Chondrocyte (in vitro differentiated cells): Measurements from ENCODE around the gene CYP2C19. TPM values are rescaled to one million over a fixed set of nuclear protein-coding genes. Genes with fewer than 3 reads are reported as not detected.

Experiments
- DNase-seq: peaks from one replicate; pipeline ENCODE4 v3.0.0; 2021; ENCODE audit warnings: mixed read lengths, low spot score
- H3K27ac Mint-ChIP-seq: one replicate; pipeline ENCODE4 v1.8.0; 2021; ENCODE audit warnings: mild to moderate bottlenecking, moderate library complexity, mixed read lengths; ENCODE audit not compliant: unreplicated experiment
- H3K27me3 Mint-ChIP-seq: 2 replicates; pipeline ENCODE4 v1.8.0; 2021; ENCODE audit warnings: low read depth, mixed read lengths
- H3K36me3 Mint-ChIP-seq: 2 replicates; pipeline ENCODE4 v1.8.0; 2021; ENCODE audit warnings: low read depth, mixed read lengths
- H3K4me1 Mint-ChIP-seq: 2 replicates; pipeline ENCODE4 v1.8.0; 2021; ENCODE audit warnings: low read depth, mild to moderate bottlenecking, mixed read lengths
- H3K4me3 Mint-ChIP-seq: one replicate; pipeline ENCODE4 v1.8.0; 2021; ENCODE audit warnings: mild to moderate bottlenecking, moderate library complexity, mixed read lengths; ENCODE audit not compliant: unreplicated experiment
- H3K9me3 Mint-ChIP-seq: 2 replicates; pipeline ENCODE4 v1.8.0; 2021; ENCODE audit warnings: low read depth, mixed read lengths
- total RNA-seq: library from RNA; stranded (reverse); gene quantifications from 3 replicates; pipeline ENCODE4 v1.2.1, GENCODE V29; 2021
- TF ChIP-seq, protein P1 (sequence below): fragments of 200-600 bp; sonication (generic); IDR thresholded peaks from 2 replicates; pipeline ENCODE4 v1.5.0; 2021; ENCODE audit warnings: antibody characterized with exemption, mild to moderate bottlenecking, moderate library complexity

Gene CYP2C19
- total RNA-seq, 1 donor from 2014 or later, result 0.12 TPM

DNA sequence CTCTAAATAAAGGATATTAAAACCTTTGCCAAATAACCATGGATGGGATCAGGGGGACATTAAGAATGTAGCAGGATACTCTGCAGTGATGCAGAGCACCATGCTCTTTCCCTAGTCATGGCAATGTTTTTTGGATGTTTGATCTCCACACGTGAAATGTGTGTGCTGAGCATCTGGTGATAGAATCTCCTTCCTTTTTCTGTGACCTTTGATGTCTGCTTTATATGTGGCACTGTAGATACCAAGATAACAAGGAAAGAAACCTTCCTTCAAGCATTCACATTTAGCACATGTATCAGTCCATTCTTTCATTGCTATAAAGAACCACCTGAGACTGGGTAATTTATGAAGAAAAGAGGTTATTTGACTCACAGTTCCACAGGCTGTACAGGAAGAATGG is 88.3 kb downstream of the CYP2C19 start:
- TF ChIP-seq, protein P1, sequence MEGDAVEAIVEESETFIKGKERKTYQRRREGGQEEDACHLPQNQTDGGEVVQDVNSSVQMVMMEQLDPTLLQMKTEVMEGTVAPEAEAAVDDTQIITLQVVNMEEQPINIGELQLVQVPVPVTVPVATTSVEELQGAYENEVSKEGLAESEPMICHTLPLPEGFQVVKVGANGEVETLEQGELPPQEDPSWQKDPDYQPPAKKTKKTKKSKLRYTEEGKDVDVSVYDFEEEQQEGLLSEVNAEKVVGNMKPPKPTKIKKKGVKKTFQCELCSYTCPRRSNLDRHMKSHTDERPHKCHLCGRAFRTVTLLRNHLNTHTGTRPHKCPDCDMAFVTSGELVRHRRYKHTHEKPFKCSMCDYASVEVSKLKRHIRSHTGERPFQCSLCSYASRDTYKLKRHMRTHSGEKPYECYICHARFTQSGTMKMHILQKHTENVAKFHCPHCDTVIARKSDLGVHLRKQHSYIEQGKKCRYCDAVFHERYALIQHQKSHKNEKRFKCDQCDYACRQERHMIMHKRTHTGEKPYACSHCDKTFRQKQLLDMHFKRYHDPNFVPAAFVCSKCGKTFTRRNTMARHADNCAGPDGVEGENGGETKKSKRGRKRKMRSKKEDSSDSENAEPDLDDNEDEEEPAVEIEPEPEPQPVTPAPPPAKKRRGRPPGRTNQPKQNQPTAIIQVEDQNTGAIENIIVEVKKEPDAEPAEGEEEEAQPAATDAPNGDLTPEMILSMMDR, result no peak
- Mint-ChIP-seq H3K27me3 (peaks cover 2% of the 10 kb centered on the region), H3K9me3 (no peaks in the 10 kb centered on the region), H3K4me1 (no peaks in the 10 kb centered on the region), H3K27ac (no peak overlapping the region), H3K36me3 (no peaks in the 10 kb centered on the region), H3K4me3 (no peak overlapping the region)
- DNase-seq, result no peak

DNA sequence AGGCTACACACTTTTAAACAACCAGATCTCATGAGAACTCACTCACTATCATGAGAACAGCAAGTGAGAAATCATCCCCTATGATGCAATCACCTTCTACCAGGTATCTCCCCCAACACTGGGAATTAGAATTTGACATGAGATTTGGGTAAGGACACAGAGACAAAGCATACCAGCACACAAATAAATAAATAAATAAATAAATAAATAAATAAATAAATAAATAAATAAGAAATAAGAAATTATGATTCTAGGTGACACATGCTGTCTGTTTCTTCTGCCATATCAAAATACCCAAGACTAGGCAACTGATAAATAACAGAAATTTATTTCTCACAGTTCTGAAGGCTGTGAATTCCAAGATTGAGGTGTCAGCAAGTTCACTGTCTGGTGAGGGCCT is 88.8 kb downstream of the CYP2C19 start:
- H3K4me1 Mint-ChIP-seq, result no peaks in the 10 kb centered on the region
- no peaks in the 10 kb centered on the region for H3K36me3 Mint-ChIP-seq
- H3K27ac Mint-ChIP-seq, result no peak overlapping the region
- H3K27me3 Mint-ChIP-seq, result peaks cover 2% of the 10 kb centered on the region
- TF ChIP-seq, protein P1, result no peak
- DNase-seq, result no peak
- H3K9me3 Mint-ChIP-seq, result no peaks in the 10 kb centered on the region
- H3K4me3 Mint-ChIP-seq, result no peak overlapping the region

DNA sequence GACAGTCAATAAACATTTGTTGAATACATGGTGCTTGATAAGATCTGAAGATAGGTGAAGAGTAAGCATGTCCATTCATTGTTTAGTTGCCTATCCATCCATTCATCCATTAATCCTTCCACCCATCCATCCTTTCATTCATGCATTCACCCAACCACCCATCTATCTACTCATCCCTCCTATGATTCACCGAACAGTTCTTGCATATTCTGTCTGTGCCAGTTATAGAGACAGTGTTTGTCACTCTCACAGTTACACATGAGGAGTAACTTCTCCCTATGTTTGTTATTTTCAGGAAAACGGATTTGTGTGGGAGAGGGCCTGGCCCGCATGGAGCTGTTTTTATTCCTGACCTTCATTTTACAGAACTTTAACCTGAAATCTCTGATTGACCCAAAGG is 90.0 kb downstream of the CYP2C19 start:
- no peaks in the 10 kb centered on the region for H3K36me3 Mint-ChIP-seq
- peaks cover 2% of the 10 kb centered on the region for H3K27me3 Mint-ChIP-seq
- DNase-seq, result no peak
- TF ChIP-seq, protein P1, result no peak
- no peaks in the 10 kb centered on the region for H3K4me1 Mint-ChIP-seq
- H3K27ac Mint-ChIP-seq, result no peak overlapping the region
- no peaks in the 10 kb centered on the region for H3K9me3 Mint-ChIP-seq
- no peak overlapping the region for H3K4me3 Mint-ChIP-seq

DNA sequence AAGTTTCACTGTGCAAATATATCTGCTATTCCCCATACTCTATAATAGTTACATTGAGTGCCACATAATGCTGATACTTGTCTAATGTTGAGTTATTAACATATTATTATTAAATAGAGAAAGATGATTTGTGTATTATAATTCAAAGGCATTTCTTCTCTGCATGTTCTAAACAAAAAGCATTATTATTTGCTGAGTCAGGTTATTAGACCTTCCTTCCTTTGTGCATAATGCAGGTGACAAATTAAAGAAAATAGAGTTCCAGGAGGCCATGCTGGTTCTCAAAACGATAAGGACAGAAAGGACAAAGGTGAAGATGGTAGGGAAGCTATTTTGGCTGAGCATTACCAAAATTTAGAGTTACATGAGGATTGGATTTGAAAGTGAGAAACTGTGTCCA is 90.6 kb downstream of the CYP2C19 start:
- DNase-seq, result no peak
- Mint-ChIP-seq H3K27ac (no peak overlapping the region), H3K4me1 (no peaks in the 10 kb centered on the region), H3K4me3 (no peak overlapping the region), H3K9me3 (no peaks in the 10 kb centered on the region), H3K27me3 (peaks cover 2% of the 10 kb centered on the region), H3K36me3 (no peaks in the 10 kb centered on the region)
- TF ChIP-seq, protein P1, result no peak

DNA sequence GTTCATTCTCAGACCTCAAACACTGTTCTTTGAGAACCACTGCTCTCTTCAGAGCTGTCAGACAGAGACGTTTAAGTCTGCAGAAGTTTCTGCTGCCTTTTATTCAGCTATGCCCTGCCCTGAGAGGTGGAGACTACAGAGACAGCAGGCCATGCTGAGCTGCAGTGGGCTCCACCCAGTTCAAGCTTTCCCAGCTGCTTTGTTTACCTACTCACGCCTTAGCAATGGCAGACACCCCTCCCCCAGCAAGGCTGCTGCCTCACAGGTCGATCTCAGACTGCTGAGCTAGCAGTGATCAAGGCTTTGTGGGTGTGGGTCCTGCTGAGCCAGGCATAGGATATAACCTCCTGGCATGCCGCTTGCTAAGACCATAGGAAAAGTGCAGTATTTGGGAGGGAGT is 95.5 kb downstream of the CYP2C19 start:
- H3K27ac Mint-ChIP-seq, result no peak overlapping the region
- H3K4me3 Mint-ChIP-seq, result no peak overlapping the region
- no peaks in the 10 kb centered on the region for H3K4me1 Mint-ChIP-seq
- H3K9me3 Mint-ChIP-seq, result no peaks in the 10 kb centered on the region
- DNase-seq, result no peak
- TF ChIP-seq, protein P1, result no peak
- no peaks in the 10 kb centered on the region for H3K36me3 Mint-ChIP-seq
- H3K27me3 Mint-ChIP-seq, result peaks cover 4% of the 10 kb centered on the region
